Panc1 (cell line): ENCODE results near the gene PLEKHA8. TPM values are rescaled to one million over a fixed set of nuclear protein-coding genes. Genes with fewer than 3 reads are reported as not detected.

Experiments
- ATAC-seq: fragments of 200-7000 bp; cut with Tn5 transposase; 2 replicates; pipeline ENCODE4 v1.9.1; 2020; ENCODE audit warnings: mild to moderate bottlenecking, moderate library complexity
- BruUV-seq: library from RNA; stranded (reverse); fragments of 400-500 nt; replicated peaks from 2 replicates; lab custom pipeline; 2021; lab: Mats Ljungman, UMichigan
- CTCF ChIA-PET: fragments of 300-600 bp; sonication (Branson Sonifier 250); formaldehyde crosslinking; loops from one replicate; lab custom pipeline; 2022; ENCODE audit warnings: antibody characterized with exemption; lab: Charles Lee
- POLR2A ChIA-PET: fragments of 300-600 bp; sonication (Branson Sonifier 250); formaldehyde crosslinking; loops from one replicate; lab custom pipeline; 2022; ENCODE audit warnings: antibody characterized with exemption; lab: Charles Lee
- DNase-seq: peaks from one replicate; pipeline ENCODE4 v3.0.0-alpha.2; 2010; ENCODE audit warnings: low read depth, low spot score
- H3K27ac ChIP-seq: 2 replicates; pipeline ENCODE4 v1.5.1; 2011; ENCODE audit warnings: mild to moderate bottlenecking, low read length, inconsistent platforms
- H3K27me3 ChIP-seq: fragments of 200-500 bp; sonication (Bioruptor generic); 2 replicates; pipeline ENCODE4 v1.6.0; 2014; ENCODE audit warnings: low read length, inconsistent platforms; ENCODE audit not compliant: control insufficient read depth, insufficient read depth
- H3K36me3 ChIP-seq: fragments of 200-500 bp; sonication (Bioruptor generic); 2 replicates; pipeline ENCODE4 v1.5.1; 2014; ENCODE audit warnings: inconsistent platforms, mild to moderate bottlenecking, low read length, moderate library complexity; ENCODE audit not compliant: control insufficient read depth, insufficient read depth
- H3K4me1 ChIP-seq: 2 replicates; pipeline ENCODE4 v1.5.1; 2011; ENCODE audit warnings: inconsistent platforms, mild to moderate bottlenecking, low read length, moderate library complexity; ENCODE audit not compliant: control insufficient read depth, insufficient read depth
- H3K4me3 ChIP-seq, 2 experiments: 2 replicates each; pipeline ENCODE4 v1.5.1; 2011 to 2012; ENCODE audit warnings: low read depth in 2 of 2, low read length in 2 of 2, mild to moderate bottlenecking in 2 of 2, inconsistent platforms in 1 of 2, moderate library complexity in 1 of 2
- H3K9me3 ChIP-seq: fragments of 200-500 bp; sonication (Bioruptor generic); 2 replicates; pipeline ENCODE4 v1.5.1; 2014; ENCODE audit warnings: low read depth, mild to moderate bottlenecking, inconsistent platforms, low read length, moderate library complexity; ENCODE audit not compliant: control insufficient read depth, insufficient read depth
- CTCF ChIP-seq: fragments of 450-650 bp; IDR thresholded peaks from 2 replicates; pipeline ENCODE4 v1.5.1; 2017; ENCODE audit warnings: mild to moderate bottlenecking
- POLR2AphosphoS5 ChIP-seq: IDR thresholded peaks from 2 replicates; pipeline ENCODE4 v1.6.1; 2012; ENCODE audit warnings: mild to moderate bottlenecking, low read depth, low read length, moderate library complexity
- REST ChIP-seq, 2 experiments: IDR thresholded peaks; 2 replicates each; pipeline ENCODE4 v1.6.1; 2011 to 2012; ENCODE audit warnings: low read depth in 2 of 2, control low read depth in 1 of 2, low read length in 1 of 2, mild to moderate bottlenecking in 1 of 2, moderate library complexity in 1 of 2; ENCODE audit not compliant: insufficient read depth in 1 of 2
- SIN3A ChIP-seq: IDR thresholded peaks from 2 replicates; pipeline ENCODE4 v1.6.1; 2012; ENCODE audit warnings: low read depth, mild to moderate bottlenecking, low read length, moderate library complexity, borderline replicate concordance; ENCODE audit not compliant: insufficient read depth
- TCF7L2 ChIP-seq: IDR thresholded peaks from 2 replicates; pipeline ENCODE4 v1.6.1; 2011; ENCODE audit warnings: mild to moderate bottlenecking, low read depth, low read length, inconsistent platforms
- in situ Hi-C: cut with HindIII; loops from 2 replicates; pipeline ENCODE4 v1.10.0; 2016; ENCODE audit warnings: low sequenced_read_pairs, low pct_unique_long_range_greater_than_20kb
- intact Hi-C: fragments of 100-400 bp; cut with micrococcal nuclease; formaldehyde crosslinking; loops from one replicate; pipeline ENCODE4 v1.10.0; 2022; ENCODE audit not compliant: unreplicated experiment
- total RNA-seq: library from RNA; stranded (reverse); gene quantifications from one replicate; pipeline ENCODE4 v1.2.1, GENCODE V29; 2021; ENCODE audit not compliant: unreplicated experiment

PLEKHA8 gene
- total RNA-seq, 1 experiment from 2014 or later, result 20.7 TPM

GRCh38 chr7:30076411-30076810 lies 48.2 kb downstream of the PLEKHA8 start:
- no peak overlapping the region for H3K27ac ChIP-seq
- in situ Hi-C loops (no loop called here), intact Hi-C loops (no loop called here)
- no TSS peak for BruUV-seq
- ATAC-seq, result no peak
- H3K9me3 ChIP-seq, result no peaks in the 10 kb centered on the region
- TF ChIP-seq SIN3A (no peak), REST (IDR thresholded peaks at IDR 0.05; ENCODE audit: insufficient read depth in 1 of 2, low read depth in 2 of 2, low read length in 1 of 2) (no peak), POLR2AphosphoS5 (no peak), TCF7L2 (no peak), CTCF (no peak)
- DNase-seq, result no peak
- POLR2A ChIA-PET, result no interaction called here
- H3K4me1 ChIP-seq, result no peaks in the 10 kb centered on the region
- 0 out of 2 replicates have a peak, but pooled peaks cover 7% of the 10 kb centered on the region for H3K36me3 ChIP-seq
- H3K27me3 ChIP-seq, result no peaks in the 10 kb centered on the region
- CTCF ChIA-PET, result no interaction called here
- H3K4me3 ChIP-seq, result no peak overlapping the region

GRCh38 chr7:30078280-30078679 lies 50.1 kb downstream of the PLEKHA8 start:
- ATAC-seq (no peak), DNase-seq (no peak)
- intact Hi-C loops, result no loop called here
- Histone ChIP-seq H3K27ac (no peak overlapping the region), H3K4me1 (no peaks in the 10 kb centered on the region), H3K9me3 (no peaks in the 10 kb centered on the region), H3K27me3 (no peaks in the 10 kb centered on the region), H3K4me3 (no peak overlapping the region), H3K36me3 (0 out of 2 replicates have a peak, but pooled peaks cover 7% of the 10 kb centered on the region)
- TF ChIP-seq CTCF, result no peak
- POLR2A ChIA-PET, result no interaction called here
- CTCF ChIA-PET, result interaction anchor here (0.7 to 1.0 kb wide), 2 partner anchors 13 to 15 kb away, joined by 3 read pairs; no protein-coding TSS in a partner anchor
- no TSS peak for BruUV-seq
- in situ Hi-C loops, result no loop called here
